Inferior parietal cortex (tissue), 1 donor: ENCODE data around the gene AKT3.

ENCODE experiments used
- DNase-seq: peaks from one replicate; pipeline ENCODE4 v3.0.0-alpha.2; 2016; ENCODE audit errors: extremely low spot score

Gene AKT3

GRCh38 chr1:243731974-243732625 is 117.9 kb downstream of the AKT3 start:
- DNase-seq = no peak

- no peak for DNase-seq
These were observed 118.6 kb downstream of the AKT3 start for GRCh38 chr1:243731301-243731891.

GRCh38 chr1:243730487-243731150 is 119.4 kb downstream of the AKT3 start:
- DNase-seq = no peak

- no peak for DNase-seq
These were observed 120.1 kb downstream of the AKT3 start for GRCh38 chr1:243729956-243730355.

- DNase-seq = no peak
These were observed 122.4 kb downstream of the AKT3 start for GRCh38 chr1:243727503-243728203.

- no peak for DNase-seq
These were observed 123.1 kb downstream of the AKT3 start for GRCh38 chr1:243726806-243727502.

- DNase-seq = no peak
These were observed 124.2 kb downstream of the AKT3 start for GRCh38 chr1:243725846-243726245.

- DNase-seq = no peak
These were observed 125.0 kb downstream of the AKT3 start for GRCh38 chr1:243725075-243725474.

- DNase-seq = no peak
These were observed 126.5 kb downstream of the AKT3 start for GRCh38 chr1:243723458-243724043.

- DNase-seq = no peak
These were observed 127.0 kb downstream of the AKT3 start for GRCh38 chr1:243723050-243723449.

- DNase-seq = no peak
These were observed 130.6 kb downstream of the AKT3 start for GRCh38 chr1:243719476-243719875.

- no peak for DNase-seq
These were observed 131.2 kb downstream of the AKT3 start for GRCh38 chr1:243718893-243719292.

GRCh38 chr1:243718022-243718421 is 132.0 kb downstream of the AKT3 start:
- DNase-seq = no peak

GRCh38 chr1:243716906-243717305 is 133.1 kb downstream of the AKT3 start:
- no peak for DNase-seq

GRCh38 chr1:243715285-243715684 is 134.8 kb downstream of the AKT3 start:
- DNase-seq = no peak

- DNase-seq = peak; percentile 78
These were observed 136.4 kb downstream of the AKT3 start for GRCh38 chr1:243713470-243714186.

- peak; percentile 64 for DNase-seq
These were observed 137.1 kb downstream of the AKT3 start for GRCh38 chr1:243712941-243713340.

GRCh38 chr1:243712242-243712641 is 137.8 kb downstream of the AKT3 start:
- no peak for DNase-seq

GRCh38 chr1:243710467-243710866 is 139.6 kb downstream of the AKT3 start:
- no peak for DNase-seq

- no peak for DNase-seq
These were observed 141.8 kb downstream of the AKT3 start for GRCh38 chr1:243708210-243708609.

GRCh38 chr1:243706563-243706962 is 143.5 kb downstream of the AKT3 start:
- DNase-seq = no peak
